ENCODE measurements around the gene NLRP13.
"Not testable (repeated sequence)": the region's sequence is repeated elsewhere in the genome, so short reads cannot be mapped to it uniquely, and the experiment has no call there.

Gene NLRP13, protein sequence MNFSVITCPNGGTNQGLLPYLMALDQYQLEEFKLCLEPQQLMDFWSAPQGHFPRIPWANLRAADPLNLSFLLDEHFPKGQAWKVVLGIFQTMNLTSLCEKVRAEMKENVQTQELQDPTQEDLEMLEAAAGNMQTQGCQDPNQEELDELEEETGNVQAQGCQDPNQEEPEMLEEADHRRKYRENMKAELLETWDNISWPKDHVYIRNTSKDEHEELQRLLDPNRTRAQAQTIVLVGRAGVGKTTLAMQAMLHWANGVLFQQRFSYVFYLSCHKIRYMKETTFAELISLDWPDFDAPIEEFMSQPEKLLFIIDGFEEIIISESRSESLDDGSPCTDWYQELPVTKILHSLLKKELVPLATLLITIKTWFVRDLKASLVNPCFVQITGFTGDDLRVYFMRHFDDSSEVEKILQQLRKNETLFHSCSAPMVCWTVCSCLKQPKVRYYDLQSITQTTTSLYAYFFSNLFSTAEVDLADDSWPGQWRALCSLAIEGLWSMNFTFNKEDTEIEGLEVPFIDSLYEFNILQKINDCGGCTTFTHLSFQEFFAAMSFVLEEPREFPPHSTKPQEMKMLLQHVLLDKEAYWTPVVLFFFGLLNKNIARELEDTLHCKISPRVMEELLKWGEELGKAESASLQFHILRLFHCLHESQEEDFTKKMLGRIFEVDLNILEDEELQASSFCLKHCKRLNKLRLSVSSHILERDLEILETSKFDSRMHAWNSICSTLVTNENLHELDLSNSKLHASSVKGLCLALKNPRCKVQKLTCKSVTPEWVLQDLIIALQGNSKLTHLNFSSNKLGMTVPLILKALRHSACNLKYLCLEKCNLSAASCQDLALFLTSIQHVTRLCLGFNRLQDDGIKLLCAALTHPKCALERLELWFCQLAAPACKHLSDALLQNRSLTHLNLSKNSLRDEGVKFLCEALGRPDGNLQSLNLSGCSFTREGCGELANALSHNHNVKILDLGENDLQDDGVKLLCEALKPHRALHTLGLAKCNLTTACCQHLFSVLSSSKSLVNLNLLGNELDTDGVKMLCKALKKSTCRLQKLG

DNA sequence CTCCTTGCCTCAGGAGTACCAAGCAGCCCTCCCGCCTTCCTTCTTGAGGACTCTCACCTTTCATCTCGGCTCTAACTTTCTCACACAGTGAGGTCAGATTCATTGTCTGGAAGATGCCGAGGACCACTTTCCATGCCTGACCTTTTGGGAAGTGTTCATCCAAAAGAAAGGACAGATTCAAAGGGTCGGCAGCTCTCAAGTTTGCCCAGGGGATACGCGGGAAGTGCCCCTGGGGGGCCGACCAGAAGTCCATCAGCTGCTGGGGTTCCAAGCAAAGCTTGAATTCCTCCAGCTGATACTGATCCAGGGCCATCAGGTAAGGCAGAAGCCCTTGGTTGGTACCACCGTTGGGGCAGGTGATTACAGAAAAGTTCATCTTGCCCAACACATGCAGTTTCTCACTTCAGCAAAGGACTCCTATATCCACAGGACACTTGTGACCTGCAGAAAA is at the start of gene NLRP13:
NLRP13 (minus strand) TSS at position 401 of the 451 bp plus-strand sequence; CDS start at position 376, 25 bp downstream.
- no peak for DNase-seq (ENCODE audit: extremely low read depth in 1 of 2, low read depth in 1 of 2)

DNA sequence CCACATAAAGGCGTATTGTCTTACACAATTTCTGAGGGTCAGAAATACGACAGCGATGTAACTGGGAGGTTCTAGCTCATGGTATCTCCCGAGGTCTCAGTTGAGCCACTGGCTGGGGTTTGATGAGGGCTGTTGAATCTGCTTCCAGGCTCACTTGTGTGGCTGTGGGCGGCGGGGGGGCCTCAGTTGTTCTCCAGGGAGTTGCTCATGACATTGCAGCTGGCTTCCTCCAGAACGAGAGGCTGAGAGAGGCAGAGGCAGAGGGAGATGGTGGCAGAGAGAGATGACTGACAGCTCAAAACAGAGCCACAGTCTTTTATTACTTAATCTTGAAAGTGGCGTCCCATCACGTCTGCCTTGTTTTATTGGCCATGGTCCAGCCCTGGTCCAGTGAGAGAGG is 48.3 kb upstream of the NLRP13 start:
- DNase-seq (ENCODE audit: extremely low read depth in 1 of 2, low read depth in 1 of 2) = no peak

DNA sequence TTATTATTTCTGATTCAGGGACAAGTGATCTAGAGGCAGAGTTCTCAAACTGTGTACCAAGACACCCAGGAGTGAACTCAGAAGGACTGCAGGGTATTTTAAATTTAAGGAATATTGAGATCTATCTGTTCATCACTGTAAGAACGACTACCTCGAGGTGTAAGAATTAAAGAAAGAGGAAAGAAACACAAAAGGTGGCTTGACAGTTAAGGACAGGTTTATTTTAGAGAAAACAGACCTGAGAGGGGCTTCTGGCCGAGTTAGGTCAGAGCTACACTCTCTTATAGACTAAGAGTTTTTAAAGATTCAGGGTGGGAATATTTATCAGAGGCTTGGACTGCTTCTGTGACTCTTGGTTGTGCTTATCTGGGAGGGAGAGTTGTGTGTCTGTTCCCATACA is 41.8 kb upstream of the NLRP13 start:
- DNase-seq (ENCODE audit: extremely low read depth in 1 of 2, low read depth in 1 of 2) = no peak

DNA sequence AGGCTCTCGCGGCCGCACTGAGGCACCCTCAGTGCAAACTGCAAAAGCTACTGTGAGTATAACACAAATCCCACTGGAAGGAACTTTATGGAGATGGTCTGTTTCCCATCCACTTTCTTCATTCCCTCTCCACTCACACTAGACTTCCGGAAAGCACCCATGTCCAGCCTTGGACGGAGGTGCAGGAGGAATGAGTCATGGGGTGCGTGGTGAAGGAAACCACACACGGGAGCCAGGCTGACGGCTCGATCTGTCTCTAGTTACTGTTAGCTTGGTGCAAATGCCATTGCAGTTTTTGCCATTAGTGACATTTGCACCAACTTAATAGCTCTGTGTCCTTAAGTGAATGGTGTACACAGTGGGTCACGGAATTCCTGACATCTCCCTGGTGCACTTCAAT is 30.1 kb upstream of the NLRP13 start:
- DNase-seq (ENCODE audit: extremely low read depth in 1 of 2, low read depth in 1 of 2) = no peak

DNA sequence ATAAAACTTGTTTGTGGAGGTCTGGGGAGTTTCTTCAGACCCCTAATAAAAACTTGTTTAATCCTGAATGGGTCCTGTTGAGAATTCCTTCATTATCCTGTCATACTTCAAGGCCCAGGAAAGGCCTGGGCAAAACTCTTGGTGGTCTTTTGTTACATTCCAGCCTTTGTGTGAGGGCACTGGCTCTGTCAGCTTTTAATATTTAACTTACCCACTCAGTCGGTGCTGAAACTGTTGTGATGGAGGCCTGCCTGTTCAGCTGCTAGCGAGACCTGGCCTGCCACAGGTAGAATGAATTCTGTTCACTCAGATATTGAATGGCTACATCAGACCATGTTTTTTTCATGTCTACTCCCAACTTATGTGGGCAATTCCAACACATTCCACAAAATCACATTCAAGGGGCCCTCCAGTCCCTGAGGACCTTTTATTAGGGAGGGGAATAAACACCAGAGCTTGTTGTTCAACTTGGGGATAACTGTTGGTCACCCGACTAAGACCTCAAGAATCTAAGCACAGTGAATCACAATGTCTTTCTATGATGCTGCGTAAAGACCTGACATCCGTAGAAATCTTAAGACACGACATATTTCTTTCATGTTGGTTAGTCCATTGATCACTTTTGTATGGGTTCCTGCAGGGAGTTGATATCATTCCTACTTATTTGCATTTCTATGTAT is 28.0 kb upstream of the NLRP13 start:
- DNase-seq (ENCODE audit: extremely low read depth in 1 of 2, low read depth in 1 of 2) = no peak

DNA sequence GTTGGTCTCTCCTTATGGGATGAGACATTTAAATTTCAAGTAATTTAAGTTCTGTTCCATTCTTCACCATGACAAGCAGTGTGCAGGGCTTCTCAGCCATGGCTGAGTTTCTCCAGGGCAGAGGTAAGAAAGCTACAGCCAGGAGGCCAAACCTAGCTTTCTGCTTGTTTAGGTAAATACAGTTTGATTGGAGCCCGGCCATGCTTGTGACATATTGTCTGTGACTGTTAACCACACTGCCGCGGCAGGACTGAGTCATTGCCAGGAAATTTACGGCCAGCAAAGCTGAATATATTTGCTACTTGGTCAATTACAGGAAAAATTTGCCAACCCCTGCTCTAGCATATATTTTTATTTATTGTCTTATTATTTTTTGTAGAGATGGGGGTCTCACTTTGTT is 26.2 kb upstream of the NLRP13 start:
- no peak for DNase-seq (ENCODE audit: extremely low read depth in 1 of 2, low read depth in 1 of 2)

DNA sequence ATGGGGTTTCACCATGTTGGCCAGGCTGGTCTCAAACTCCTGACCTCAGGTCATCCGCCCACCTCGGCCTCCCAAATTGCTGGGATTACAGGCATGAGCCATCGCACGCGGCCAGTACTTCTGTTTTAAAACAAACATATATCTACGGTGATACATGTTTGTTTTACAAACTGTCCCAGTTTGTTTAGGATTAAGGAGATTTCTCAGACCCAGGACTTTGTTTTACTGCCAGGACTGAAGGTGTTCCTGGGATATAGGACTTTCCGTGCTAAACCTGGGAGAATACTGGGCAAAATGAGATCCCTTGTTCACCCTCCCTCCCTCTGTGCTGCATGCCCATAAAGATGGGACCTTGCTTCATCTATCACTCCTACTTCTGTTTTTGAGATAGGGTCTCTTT is 24.3 kb upstream of the NLRP13 start:
- DNase-seq (ENCODE audit: extremely low read depth in 1 of 2, low read depth in 1 of 2) = no peak

DNA sequence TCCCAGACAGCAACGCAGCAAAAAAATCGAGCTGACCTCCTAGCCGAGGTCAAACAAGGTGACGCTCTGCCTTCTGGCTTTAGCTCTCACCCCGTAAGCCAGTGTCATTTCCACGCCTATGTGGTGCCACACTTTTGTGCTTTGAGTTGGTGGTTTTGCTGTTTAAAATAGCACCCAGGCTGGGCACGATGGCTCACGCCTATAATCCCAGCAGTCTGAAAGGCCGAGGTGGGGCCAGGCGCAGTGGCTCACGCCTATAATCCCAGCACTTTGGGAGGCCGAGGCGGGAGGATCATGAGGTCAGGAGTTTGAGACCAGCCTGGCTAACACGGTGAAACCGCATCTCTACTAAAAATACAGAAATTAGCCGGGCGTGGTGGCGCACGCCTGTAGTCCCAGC is 18.4 kb upstream of the NLRP13 start:
- DNase-seq (ENCODE audit: extremely low read depth in 1 of 2, low read depth in 1 of 2) = not testable (repeated sequence)

DNA sequence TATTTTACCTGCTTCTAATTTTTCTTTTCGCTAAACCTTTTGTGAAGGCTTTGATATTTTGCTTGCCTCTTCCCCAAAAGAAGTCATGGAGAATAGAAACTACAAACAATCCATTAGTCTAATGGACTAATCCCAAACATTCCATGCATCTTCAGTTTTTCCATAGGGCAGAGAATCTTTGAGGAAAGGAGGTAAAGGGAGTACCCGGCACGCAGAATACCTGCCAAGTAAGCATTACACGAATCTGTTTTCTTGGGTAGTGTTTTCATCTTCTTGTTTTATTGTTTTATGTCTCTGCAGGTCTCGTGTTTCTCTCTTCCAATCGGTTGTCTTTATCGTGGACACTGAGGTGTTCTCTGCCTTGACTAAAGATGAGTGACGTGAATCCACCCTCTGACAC is 15.4 kb upstream of the NLRP13 start, which contains the start of gene NLRP8:
NLRP8 (plus strand) TSS at position 301 of the 400 bp plus-strand sequence.
- no peak for DNase-seq (ENCODE audit: extremely low read depth in 1 of 2, low read depth in 1 of 2)

DNA sequence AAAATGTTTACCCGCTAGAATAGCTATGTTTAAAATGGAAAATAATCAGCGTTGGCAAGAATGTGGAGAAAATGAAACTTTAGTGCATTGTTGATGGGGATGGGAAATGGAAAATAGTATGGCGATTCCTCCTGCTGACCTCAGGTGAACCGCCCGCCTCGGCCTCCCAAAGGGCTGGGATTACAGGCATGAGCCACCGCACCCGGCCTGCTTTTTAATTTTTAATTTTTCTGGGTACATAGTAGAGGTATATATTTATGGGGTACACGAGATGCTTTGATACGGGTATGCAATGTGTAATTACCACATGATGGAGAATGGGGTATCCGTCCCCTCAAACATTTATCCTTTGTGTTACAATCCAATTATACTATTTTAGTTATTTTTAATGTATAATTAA is 8.2 kb upstream of the NLRP13 start:
- DNase-seq (ENCODE audit: extremely low read depth in 1 of 2, low read depth in 1 of 2) = no peak

DNA sequence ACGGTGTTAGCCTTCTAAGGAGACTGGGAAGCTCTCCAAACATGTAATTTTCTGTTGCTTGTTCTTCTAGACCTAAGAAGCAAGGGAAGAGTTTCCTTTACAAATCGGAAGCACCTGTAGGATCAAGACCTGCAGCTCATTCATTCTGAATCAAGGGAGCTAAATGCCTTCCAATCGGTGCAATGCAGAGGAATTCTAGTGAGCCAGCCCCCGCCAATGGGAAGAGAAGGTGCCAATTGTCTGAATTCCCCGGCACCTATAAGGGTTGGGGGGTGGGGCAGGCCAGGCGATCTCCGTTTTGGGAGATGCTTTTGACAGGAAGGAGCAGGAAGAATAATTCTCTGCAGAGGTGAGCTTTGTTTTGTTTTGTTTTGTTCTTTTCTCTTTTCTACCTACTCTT is 7.1 kb upstream of the NLRP13 start:
- no peak for DNase-seq (ENCODE audit: extremely low read depth in 1 of 2, low read depth in 1 of 2)

DNA sequence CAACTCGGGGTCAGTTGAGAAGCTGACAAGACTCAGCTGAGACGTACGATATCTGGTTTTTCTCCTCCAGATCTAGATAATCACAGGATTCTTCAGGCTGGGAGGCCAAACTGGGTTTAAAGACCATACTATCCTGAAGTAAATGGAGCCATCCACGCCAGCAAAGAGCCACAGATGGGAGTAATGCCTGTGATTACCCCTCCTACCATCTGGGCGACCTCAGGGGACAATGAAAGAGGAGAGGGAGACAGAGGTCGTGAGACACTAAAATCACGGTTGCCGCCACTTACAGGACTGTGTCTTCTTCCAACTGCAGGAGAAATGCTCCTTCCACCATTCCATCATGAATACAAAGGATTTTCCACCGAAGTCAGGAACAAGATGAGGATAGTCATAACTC is 3.1 kb upstream of the NLRP13 start:
- DNase-seq (ENCODE audit: extremely low read depth in 1 of 2, low read depth in 1 of 2) = no peak

DNA sequence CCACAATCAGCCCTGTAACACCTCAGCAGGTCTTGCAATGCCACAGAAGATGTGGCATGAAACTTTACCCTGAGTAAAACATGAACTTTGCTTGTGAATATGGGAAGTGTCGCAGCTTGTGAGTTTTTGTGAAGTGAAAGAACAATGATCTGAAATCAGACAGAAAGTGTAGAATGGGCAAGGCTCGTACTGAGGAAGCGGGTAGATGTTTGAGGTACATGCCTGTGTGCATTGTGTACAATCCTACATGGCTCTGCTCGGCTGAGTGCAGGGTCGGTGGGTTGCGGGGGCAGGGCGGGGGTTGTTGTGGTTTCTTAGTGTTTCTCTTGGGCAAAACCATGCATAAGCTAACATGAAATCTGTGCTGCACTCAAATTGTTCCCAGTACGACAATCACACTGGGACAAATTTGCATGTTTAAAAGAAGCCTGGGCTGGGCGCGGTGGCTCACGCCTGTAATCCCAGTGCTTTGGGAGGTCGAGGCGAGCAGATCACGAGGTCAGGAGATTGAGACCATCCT is 1.1 kb downstream of the NLRP13 start:
- no peak for DNase-seq (ENCODE audit: extremely low read depth in 1 of 2, low read depth in 1 of 2)

DNA sequence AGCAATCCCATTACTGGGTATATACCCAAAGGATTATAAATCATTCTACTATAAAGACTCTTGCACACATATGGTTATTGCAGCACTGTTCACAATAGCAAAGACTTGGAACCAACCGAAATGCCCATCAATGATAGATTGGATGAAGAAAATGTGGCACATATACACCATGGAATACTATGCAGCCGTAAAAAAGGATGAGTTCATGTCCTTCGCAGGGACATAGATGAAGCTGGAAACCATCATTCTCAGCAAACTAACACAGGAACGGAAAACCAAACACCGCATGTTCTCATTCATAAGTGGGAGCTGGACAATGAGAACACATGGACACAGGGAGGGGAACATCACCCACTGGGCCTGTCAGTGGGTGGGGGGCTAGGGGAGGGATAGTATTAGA is 2.9 kb downstream of the NLRP13 start:
- not testable (repeated sequence) for DNase-seq (ENCODE audit: extremely low read depth in 1 of 2, low read depth in 1 of 2)

DNA sequence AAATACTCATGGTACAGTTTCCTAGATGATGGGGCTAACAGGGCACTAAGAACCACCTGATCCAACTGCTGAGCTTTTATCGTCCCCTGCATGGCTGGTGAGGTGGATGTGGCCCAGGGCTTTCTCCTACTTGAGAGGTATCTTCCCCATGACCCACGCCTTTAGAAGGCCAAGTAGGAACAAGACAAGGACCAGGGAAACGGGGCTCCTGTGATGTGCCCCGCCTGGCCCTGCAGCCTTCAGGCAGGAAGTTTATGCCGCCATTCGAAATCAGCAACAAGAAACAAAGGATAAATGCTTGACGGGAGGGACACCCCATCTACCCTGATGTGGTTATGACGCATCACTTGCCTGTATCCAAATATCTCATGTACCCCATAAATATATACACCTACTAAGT is 4.1 kb downstream of the NLRP13 start:
- DNase-seq (ENCODE audit: extremely low read depth in 1 of 2, low read depth in 1 of 2) = no peak

DNA sequence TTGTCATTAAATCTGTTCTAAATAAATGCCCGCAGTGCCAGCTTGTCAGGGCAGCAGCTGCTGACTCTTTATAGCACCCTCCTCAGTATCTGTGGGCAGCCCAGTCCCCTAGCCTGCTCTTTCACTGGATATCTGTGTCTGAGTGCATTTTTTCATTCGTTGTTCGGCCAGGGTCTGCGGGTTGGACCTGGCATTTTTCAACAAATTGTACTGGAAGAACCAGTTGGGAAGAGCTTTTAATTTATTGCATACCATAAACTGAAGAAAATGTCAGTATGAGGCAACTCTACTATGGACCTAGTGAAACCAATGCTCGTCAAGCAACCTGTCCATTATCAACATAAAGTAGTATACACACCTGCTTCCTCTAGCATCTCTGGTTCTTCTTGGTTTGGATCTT is 8.6 kb downstream of the NLRP13 start:
- DNase-seq (ENCODE audit: extremely low read depth in 1 of 2, low read depth in 1 of 2) = no peak

DNA sequence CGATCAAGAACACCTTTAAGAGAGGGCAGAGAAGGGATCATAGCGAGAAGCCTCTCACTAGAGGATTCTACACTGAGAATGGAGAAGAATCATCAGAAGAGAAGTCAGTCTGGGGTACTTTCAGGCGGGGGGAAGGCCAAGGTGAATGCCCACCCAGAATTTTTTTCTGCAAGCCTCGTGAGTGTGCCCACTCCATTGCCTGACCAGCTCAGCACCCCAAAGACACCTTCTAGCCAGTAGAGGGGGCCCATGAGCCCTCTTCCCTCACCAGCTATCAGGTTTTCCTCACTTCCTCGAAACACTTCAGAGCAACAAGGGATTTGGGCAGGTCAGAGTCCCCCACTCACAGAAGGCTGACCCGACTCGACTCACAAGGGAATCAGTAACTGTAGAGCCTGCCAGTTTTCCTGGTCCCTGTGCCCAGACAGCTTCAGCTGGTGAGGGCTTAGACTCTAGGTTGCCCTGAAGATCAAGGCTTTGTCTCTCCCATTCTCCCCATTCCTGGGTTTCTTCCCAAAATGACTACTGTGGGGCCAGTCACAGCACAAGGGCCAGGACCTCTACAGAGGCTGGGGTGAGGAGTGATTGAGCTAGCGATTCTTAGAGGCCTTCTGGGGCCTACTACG is 18.4 kb downstream of the NLRP13 start:
- DNase-seq (ENCODE audit: extremely low read depth in 1 of 2, low read depth in 1 of 2) = no peak

DNA sequence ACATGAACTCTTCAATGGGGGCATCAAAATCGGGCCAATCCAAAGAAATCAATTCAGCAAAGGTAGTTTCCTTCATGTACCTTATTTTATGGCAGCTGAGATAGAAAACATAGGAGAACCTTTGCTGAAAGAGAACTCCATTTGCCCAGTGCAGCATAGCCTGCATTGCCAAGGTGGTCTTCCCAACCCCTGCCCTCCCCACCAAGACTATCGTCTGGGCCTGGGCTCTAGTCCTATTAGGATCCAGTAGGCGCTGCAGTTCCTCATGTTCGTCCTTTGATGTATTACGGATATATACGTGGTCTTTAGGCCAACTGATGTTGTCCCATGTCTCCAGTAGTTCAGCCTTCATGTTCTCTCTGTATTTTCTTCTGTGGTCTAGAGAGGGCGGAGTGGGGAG is 19.2 kb downstream of the NLRP13 start:
- no peak for DNase-seq (ENCODE audit: extremely low read depth in 1 of 2, low read depth in 1 of 2)

DNA sequence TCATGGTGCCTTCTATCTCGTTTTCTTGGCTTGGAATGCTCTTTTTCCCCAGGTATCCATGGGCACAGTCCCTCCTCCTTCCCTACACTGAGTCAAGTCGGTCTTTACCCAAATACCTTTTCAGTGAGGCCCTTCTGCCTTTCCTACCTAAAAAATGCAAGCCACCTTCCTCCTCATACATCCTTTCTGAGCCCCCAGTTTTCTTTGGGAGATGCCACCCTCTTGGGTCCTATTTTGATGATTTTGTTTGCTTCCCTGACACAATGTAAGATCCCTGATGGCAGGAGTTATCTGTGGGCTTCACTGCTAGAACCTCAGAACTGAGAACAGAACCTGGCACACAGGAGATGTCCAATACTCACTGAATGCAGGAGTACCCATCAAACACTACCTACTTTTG is 22.3 kb downstream of the NLRP13 start:
- no peak for DNase-seq (ENCODE audit: extremely low read depth in 1 of 2, low read depth in 1 of 2)

DNA sequence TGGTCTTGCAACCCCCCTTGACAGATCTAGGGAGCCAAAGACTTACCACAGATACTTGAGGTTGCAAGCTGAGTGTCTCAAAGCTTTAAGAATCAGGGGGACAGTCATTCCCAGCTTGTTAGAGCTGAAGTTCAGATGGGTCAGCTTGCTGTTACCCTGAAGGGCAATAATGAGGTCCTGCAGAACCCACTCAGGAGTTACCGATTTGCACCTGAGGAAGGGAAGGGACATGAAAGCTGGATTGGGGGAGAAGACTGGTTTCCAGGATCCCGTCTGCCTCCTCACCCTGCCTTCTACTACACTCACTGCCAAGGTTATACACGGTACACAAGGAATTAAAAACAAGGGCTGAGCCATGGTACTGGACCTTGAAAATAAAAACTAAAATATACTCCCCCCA is 24.4 kb downstream of the NLRP13 start:
- DNase-seq (ENCODE audit: extremely low read depth in 1 of 2, low read depth in 1 of 2) = no peak
